HG03439 (cell line): ENCODE measurements around the gene ULBP1.
"Not testable (repeated sequence)": the region's sequence is repeated elsewhere in the genome, so short reads cannot be mapped to it uniquely, and the experiment has no call there.

Experiments used
- ATAC-seq: cut with Tn5 transposase; IDR thresholded peaks from one replicate; pipeline ENCODE4 v1.9.1; 2021; ENCODE audit warnings: mild to moderate bottlenecking, moderate library complexity; ENCODE audit not compliant: unreplicated experiment

The ULBP1 gene

GRCh38 chr6:149969635-149970034 lies 5.9 kb downstream of the ULBP1 start:
- no peak for ATAC-seq

- ATAC-seq, result not testable (repeated sequence)
These were observed 10.7 kb downstream of the ULBP1 start for GRCh38 chr6:149974394-149974793.

GRCh38 chr6:149974825-149975224 lies 11.1 kb downstream of the ULBP1 start:
- ATAC-seq, result no peak

GRCh38 chr6:149975400-149975799 lies 11.7 kb downstream of the ULBP1 start:
- ATAC-seq, result no peak

- no peak for ATAC-seq
These were observed 13.5 kb downstream of the ULBP1 start for GRCh38 chr6:149977221-149977620.

- ATAC-seq, result no peak
These were observed 14.9 kb downstream of the ULBP1 start for GRCh38 chr6:149978610-149979009.

GRCh38 chr6:149979293-149979692 lies 15.6 kb downstream of the ULBP1 start:
- no peak for ATAC-seq

GRCh38 chr6:149983145-149983544 lies 19.4 kb downstream of the ULBP1 start:
- ATAC-seq, result no peak

GRCh38 chr6:149984773-149985172 lies 21.0 kb downstream of the ULBP1 start:
- ATAC-seq, result no peak

- no peak for ATAC-seq
These were observed 21.8 kb downstream of the ULBP1 start for GRCh38 chr6:149985481-149985937.

GRCh38 chr6:149987602-149988107 lies 23.9 kb downstream of the ULBP1 start:
- no peak for ATAC-seq

- no peak for ATAC-seq
These were observed 25.0 kb downstream of the ULBP1 start for GRCh38 chr6:149988550-149989346.

- ATAC-seq, result no peak
These were observed 26.5 kb downstream of the ULBP1 start for GRCh38 chr6:149990212-149990660.

GRCh38 chr6:149990661-149991471 lies 27.1 kb downstream of the ULBP1 start:
- ATAC-seq, result no peak

GRCh38 chr6:149991472-149991795 lies 27.7 kb downstream of the ULBP1 start:
- not testable (repeated sequence) for ATAC-seq

- no peak for ATAC-seq
These were observed 28.1 kb downstream of the ULBP1 start for GRCh38 chr6:149991838-149992237.

- no peak for ATAC-seq
These were observed 31.6 kb downstream of the ULBP1 start for GRCh38 chr6:149995235-149995750.

- ATAC-seq, result no peak
These were observed 32.2 kb downstream of the ULBP1 start for GRCh38 chr6:149995971-149996370.

GRCh38 chr6:149999636-150000035 lies 35.9 kb downstream of the ULBP1 start:
- no peak for ATAC-seq

- peak; percentile 45 for ATAC-seq
These were observed 37.7 kb downstream of the ULBP1 start for GRCh38 chr6:150001295-150002008.

GRCh38 chr6:150002710-150003109 lies 39.0 kb downstream of the ULBP1 start:
- ATAC-seq, result no peak
